ENCODE data around the gene LLGL2.

LLGL2 gene

DNA sequence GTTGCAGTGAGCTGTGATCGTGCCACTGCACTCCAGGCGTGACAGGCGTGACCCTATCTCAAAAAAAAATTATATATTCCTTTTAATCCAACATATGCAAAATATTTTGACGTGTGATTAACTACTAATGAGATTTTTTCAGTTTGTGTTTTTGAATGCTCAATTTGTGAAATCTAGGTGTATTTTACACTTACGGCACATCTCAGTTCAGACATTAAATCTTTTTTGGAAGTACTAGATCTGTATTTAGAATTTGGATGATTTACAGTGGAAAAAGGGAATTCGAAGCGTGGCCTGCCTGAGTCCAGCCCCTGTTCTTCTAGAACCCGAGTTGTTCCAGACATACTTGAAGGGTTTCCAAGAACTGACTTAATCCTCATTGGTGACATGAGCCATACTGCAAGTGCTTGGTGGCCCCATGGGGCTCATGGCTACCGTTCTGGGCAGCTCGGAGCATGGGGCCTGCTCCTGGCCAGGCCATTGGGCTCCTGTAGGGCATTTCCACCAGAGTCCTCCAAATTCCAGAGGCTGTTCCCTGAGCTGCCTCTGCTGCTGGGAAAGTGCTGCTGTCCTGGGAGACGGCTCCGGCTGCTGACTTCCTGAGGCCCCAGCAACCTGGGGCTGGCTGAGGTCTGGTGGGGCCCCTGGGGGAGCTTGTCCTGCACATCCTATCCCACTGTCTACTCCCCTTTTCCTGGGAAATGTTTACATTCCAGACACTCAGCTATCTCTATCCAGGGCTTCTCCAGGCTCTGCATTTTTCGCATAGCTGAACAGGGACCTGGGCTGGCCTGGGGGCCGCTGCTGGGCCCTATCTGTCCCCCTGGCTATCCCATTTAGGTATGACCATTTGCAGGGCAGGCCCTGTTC lies 27.2 kb downstream of the LLGL2 start:
- no peak for DNase-seq

DNA sequence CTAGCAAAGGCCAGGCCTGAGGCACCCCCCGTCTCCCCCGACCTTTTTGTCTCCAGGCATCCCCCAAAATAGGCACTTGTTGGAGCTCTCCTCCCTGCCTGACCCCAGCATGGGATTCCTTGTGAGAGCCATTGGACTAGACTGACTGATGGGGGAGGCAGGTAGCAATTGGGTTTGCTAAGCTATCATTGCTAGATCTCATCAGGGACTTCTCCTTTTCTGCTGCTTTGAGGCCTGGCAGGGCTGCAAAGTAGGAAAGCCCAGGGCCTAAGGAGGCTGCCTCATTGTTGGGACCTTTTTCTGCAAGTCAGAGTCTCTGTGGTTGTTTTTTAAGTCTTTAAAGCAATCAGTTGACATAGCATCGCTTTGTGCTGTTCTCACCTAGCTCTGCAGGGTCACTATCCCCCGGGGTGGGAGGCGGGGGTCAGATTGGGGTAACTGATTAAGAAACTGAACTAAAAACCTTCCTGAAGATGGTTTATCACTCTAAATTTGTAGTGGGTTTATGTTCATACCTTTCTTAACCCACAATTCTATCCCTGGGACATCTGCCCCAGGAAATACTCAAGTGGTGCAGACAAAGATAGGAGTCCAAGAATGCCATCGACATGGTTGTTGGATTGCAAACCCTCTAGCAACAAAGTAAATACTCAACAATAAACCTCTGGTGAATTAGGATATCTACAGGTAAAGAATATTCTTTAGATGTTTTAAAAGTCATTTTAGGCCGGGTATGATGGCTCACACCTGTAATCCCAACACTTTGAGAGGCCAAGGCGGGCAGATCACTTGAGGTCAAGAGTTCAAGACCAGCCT lies 28.0 kb downstream of the LLGL2 start:
- no peak for DNase-seq

DNA sequence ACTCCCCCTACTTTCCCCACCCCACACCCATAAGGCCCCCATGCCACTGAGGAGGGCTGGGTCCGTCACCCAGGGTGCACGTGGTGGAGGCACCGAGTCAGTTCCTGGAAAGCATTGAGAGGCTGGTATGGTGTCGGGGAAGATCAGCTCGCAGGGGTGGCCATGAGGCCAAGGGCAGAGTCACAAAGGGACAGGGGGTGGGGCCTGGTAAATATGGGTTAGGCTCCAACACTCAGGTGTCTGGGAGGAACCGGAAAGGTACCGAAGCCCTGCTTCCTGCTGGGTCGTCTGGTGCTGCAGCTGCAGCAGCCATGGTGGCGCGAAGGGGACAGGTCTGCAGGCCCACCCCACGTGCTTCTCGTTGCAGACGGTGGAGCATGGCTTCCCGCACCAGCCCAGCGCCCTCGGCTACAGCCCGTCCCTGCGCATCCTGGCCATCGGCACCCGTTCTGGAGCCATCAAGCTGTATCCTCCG lies 30.2 kb downstream of the LLGL2 start:
- no peak for DNase-seq

DNA sequence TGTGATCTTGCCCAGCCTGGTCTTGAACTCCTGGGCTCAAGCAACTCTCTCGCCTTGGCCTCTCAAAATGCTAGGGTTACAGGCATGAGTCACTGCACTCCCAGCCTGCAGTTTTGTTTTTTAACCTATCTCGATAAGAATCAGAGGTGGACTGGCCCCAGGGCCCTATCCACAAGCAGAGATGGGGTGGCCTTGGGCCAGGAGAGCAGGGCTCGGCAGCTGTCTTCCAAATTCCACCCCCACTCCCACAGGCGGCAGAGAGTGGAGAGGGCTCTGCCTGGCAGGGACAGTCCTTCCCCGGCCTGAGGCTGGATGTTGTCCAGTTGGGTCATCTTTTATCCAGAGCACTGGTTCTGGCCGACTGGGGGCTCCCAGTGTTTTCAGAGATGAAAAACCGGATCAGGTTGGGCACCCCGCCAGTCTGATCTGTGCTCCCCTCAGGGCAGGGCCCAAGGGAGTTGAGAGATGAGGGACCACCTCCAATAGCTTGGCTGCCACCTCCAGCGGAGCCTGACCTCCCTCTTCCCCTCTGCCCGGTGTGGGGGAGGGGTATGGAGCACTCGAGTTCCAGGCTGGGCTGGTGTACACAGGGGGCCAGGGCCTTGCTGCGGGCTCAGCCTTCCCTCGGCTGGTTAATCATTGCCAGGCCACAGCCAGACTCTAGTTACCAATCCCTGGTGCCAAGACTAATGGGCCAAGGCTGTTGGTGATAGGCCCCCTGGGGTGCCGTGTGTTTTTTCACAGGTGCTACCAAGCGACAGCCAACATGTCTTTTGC lies 31.8 kb downstream of the LLGL2 start:
- no peak for DNase-seq

DNA sequence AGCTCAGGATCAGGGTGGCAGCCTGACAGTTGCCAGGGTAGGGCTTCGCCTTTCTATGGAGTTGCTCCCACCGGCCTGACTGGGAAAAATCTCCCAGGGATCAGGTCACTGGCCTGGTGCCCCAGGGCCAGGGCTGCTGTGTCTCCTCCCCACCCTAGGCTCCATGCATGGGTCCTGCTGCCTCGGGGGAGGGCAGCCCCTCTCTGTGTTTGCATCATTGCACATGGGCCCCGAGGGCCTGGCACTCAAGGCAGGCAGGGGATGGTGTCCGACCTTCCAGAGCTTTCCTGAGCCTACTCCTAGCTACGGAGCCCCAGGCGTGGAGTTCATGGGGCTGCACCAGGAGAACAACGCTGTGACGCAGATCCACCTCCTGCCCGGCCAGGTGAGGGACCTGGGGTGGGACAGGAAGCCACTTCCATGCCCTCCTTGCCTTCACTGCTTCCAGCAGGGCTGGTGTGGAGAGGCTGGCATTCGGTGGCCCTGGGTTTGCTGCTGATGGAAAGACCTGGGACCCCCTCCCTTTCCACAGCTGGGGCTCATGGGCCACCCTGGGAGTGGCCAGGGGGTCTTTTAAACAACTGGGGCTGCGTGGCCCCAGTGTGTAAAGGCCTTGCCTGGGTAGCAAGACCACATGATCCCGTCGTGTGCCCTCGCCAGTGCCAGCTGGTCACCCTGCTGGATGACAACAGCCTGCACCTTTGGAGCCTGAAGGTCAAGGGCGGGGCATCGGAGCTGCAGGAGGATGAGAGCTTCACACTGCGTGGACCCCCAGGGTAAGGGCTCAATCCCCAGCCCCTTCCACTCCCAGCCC lies 32.6 kb downstream of the LLGL2 start:
- no peak for DNase-seq

DNA sequence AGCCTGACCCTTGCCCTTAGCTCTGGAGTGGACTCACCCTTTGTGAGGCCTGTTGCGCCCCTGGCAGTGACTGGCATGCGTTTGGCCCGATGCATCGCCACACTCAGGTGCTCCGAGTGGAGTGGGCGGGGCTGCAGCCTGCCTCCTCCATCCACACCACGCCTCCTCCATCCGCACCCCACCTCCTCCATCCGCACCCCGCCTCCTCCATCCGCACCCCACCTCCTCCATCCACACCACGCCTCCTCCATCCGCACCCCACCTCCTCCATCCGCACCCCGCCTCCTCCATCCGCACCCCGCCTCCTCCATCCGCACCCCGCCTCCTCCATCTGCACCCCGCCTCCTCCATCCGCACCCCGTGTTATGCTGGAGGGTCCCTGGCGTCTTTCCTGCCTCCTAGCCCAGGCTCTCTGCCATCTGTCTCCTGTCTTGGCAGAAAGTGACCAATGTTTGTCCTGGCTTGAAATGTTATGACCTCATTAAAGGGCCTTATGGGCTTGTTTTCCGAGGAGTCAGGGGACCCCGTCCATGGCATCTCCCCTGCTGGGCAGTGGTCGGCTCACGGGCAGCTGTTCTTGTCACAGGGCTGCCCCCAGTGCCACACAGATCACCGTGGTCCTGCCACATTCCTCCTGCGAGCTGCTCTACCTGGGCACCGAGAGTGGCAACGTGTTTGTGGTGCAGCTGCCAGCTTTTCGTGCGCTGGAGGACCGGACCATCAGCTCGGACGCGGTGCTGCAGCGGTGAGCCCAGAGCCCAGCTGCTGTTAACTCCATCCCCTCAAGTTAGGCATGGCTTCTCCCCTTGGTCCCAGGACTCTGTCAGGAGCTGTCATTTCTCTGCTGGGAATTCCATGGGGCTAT lies 33.4 kb downstream of the LLGL2 start:
- no peak for DNase-seq

DNA sequence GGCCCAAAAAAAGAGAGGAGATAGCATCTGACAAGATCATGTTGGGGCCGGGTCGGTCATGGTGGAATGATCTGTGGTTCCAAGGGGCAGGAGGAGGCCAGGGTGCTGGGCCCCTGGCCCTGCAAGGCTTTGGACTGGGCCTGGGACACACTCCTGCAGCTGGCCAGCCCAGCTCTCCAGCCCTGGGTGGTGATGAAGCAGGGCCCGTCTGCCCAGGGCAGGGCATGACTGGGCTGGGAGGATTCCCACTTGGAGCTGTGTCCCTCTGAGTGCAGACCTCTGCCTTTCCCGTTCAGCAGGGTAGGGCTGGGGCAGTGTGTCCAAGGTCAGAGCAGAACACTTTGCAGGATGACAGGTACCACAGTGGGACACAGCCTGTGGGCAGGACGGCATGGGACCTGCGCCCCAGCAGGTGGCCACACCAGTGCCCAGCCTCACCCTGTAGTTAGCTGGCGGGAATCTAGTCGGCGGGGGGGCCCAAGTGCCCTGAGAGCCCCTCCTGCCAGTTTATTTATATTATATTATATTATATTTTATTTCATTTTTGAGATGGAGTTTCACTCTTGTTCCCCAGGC lies 34.5 kb downstream of the LLGL2 start:
- no peak for DNase-seq

DNA sequence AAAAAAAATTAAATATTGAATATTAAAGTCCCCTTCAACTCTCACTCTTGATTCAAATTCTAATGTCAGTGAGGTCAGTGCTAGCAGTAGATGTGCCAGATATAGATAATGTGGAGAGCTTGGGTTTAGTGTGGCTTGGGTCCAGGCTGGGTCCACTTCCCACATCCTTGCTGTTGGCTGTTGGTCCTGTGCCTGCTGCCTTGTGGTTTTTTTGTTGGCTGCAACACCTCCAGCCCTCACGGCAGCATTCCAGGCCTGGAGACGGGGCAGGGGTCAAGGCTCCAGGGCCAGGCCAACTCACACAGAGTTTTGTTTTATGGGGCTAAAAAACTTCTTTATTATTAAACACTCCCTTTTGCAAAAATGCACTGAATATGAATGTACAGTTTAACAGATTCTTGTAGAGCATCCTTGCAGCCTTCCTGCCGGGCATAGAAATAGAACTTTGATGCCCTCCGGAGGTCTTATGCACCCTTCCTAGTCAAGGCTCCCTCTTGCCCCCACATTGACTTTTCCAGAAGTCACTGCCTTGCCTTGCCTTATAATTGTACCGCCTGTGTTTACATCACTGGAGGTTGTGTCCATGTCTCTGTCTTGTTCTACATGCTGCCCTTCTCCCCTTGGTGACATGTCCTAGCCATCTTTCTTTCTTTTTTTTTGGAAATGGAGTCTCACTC lies 36.6 kb downstream of the LLGL2 start:
- no peak for DNase-seq

DNA sequence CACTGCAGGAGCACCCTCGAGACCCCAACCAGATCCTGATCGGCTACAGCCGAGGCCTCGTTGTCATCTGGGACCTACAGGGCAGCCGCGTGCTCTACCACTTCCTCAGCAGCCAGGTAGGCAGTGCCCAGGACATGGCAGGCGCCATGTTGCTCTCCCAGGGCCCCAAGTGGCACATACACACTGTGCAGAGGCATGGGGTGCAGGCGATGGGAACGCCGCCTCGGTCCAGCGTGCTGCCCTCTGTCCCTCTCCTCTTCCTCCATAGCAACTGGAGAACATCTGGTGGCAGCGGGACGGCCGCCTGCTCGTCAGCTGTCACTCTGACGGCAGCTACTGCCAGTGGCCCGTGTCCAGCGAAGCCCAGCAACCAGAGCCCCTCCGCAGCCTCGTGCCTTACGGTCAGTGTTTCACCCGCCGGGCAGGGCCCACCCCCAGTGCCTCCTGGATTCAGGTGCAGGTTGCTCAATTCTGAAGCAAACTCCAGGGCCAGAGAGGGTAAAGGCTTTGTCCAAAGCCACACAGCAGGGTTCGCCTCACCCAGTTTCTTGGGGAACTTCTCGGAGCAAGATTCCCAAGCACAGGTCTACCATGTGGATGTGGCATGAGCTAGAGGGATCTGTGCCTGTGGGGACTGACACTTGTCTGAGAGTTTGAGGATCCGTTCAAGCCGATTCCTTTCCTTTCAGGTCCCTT lies 37.7 kb downstream of the LLGL2 start:
- no peak for DNase-seq

DNA sequence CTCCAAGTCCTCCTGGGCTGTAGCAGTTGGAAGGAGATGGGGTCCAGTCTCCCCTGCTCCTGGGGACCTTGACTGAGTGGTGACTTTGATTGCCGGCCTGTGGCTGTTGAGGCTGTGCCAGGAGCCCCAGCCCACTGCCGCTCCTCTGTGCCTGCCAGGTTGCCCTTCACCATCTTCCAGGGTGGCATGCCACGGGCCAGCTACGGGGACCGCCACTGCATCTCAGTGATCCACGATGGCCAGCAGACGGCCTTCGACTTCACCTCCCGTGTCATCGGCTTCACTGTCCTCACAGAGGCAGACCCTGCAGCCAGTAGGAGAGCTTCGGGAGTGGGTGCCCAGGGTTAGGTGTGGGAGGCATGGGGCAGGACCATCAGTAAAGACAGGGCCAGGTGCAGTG lies 38.7 kb downstream of the LLGL2 start:
- DNase-seq = no peak

DNA sequence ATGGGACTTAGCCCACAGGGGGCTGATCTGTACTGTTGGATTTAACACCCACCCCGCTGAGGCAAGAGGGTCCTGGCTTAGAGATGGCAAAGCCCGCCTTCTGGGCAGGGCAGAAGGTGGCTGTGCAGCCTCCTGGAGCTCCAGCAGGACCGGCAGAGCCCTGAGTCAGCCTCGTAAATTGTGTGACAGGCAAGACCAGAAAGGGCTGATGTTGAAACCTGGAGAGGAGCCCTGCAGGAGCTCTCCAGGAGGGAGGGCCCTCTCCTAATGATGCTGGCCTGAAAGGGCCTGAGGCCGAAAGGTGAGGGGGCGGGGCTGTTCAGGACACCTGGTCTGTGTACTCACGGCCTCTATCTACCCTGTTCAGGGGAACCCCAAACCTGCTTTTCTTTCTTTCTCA lies 39.6 kb downstream of the LLGL2 start:
- DNase-seq = no peak

DNA sequence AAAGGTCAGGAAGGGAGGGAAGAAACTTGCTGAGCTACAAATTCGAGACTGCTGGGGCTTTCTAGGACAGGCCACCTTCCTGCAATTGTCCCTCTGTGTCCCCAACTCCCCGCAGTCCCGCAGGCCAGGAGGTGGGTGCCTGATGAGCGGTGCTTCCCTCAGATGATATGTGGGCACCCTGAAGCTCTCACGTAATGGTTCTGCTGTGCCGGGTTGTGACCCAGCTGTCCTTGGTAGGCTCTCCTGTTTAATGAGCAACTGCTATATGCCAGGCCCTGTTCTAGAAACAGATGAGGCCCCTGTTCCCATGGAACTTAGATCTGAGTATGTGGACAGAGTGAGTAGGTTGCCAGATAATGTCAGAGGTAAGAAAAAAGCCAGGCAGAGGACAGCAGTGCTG lies 40.1 kb downstream of the LLGL2 start:
- no peak for DNase-seq

DNA sequence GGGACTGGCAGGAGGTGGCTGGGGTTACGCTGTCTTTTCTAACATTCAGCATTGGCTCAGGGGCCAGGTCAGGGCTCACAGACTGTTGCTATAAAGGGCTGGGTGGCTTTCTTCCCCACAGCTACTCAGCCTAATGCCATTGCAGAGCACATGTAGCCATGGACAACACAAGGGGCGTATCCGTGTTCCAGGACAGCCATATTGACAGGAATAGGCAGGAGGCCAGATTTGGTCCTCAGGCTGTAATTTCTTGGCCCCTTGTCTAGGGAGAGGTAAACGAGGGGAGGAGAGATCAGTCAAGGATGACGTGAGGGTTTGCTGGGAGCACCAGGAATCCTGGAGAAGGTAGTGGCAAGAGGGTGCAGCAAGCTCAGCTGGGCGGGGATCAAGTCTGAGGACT lies 40.9 kb downstream of the LLGL2 start:
- DNase-seq = no peak

DNA sequence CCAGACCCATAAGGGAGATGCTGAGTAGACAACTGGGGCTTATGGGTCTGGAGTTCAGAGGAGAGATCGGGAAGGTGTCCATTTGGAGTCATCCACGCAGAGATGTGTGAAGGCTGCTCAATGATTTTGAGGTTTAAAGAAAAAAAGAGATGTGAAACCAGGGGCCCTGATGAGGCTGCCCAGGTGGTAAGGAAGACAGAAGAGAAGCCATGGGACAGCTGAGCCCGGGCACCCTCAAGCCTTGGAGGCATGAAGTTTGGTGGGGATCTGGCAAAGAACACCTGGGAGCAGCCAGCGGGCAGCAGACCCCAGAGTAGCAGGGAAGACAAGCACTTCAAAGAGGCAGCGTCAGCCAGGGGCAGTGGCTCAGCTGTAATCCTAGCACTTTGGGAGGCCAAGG lies 41.3 kb downstream of the LLGL2 start:
- DNase-seq = no peak

DNA sequence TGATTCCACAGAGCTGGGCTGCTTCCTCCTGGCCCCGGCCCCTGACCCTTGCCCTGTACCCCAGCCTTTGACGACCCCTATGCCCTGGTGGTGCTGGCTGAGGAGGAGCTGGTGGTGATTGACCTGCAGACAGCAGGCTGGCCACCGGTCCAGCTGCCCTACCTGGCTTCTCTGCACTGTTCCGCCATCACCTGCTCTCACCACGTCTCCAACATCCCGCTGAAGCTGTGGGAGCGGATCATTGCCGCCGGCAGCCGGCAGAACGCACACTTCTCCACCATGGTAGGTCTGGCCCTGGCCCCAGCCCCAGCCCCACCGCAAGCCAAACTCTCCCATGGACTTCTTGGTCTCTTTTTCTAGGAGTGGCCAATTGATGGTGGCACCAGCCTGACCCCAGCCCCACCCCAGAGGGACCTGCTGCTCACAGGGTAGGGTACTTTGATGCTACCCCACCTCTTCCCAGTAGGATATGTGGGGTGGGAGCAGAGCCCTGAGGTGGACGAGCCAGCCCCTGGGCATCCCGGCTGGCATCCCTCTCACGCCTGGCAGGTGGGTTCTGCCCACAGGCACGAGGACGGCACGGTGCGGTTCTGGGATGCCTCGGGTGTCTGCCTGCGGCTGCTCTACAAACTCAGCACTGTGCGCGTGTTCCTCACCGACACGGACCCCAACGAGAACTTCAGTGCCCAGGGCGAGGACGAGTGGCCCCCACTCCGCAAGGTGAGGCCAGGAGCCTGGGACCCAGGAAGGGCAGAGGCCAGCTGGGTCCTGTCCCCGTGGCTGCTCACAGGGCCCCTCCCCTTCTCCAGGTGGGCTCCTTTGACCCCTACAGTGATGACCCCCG lies 43.1 kb downstream of the LLGL2 start:
- DNase-seq = no peak

DNA sequence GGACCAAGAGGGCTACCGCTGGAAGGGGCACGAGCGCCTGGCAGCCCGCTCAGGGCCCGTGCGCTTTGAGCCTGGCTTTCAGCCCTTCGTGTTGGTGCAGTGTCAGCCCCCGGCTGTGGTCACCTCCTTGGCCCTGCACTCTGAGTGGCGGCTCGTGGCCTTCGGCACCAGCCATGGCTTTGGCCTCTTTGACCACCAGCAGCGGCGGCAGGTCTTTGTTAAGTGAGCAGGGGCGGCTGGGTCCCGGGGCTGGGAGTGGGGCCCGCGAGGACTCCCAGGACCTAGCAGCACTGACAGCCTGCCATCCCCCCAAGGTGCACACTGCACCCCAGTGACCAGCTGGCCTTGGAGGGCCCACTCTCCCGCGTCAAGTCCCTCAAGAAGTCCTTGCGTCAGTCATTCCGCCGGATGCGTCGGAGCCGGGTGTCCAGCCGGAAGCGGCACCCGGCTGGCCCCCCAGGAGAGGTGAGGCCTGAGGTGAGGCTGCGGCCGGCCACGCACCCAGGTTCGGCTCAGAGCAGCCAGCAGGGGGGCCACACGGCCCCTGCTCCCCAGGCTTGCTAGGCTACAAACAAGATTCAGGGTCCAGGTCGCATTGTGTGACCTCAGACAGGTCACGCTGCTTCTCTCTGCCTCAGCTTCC lies 44.7 kb downstream of the LLGL2 start:
- no peak for DNase-seq

DNA sequence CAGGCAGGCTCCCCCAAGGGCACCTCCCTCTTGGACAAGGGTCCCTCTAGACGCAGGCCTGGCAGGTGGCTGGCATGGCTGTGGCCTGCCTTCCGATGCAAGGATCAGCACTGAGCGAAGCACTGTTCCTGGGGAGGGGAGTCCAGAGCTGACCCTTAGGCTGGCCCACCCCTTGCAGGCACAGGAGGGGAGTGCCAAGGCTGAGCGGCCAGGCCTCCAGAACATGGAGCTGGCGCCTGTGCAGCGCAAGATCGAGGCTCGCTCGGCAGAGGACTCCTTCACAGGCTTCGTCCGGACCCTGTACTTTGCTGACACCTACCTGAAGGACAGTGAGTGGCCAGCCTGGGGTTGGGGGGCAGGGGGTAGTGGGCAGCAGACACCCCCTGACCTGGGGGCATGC lies 45.3 kb downstream of the LLGL2 start:
- no peak for DNase-seq

DNA sequence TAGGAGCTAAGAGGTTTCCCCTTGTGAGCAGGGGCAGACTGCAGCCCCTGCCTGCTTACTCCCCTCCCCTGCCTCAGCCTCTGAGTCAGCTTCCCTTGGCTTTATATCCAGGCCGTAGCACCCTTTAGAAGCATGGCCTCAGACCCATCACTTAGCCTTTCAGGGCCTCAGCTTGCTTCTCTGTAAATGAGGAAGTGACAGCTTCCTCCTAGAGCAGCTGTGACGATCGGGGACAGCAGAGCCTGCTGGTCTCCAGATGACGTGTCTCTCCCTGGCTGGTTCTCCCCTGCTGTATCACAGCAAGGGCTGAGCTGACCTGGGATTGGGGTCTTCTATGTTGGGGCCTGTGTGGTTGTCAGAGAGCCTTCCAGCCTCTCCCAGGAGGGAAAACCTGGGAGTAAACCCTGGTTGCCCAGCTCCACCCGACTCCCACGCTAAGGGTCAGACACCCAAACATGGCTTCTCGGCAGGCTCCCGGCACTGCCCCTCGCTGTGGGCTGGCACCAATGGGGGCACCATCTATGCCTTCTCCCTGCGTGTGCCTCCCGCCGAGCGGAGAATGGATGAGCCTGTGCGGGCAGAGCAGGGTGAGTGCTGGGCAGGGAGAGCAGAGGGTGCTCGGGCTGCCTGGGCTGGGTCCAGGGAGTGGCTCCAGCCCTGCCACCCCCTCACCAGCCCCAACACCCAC lies 45.8 kb downstream of the LLGL2 start:
- DNase-seq = no peak

All from retina (tissue), 1 donor.